MM.1S (cell line): ENCODE results near the gene BDNF.

Source experiments
- CTCF ChIP-seq: fragments of 300-600 bp; sonication (generic); IDR thresholded peaks from 2 replicates; pipeline ENCODE4 v1.5.1; 2016; ENCODE audit warnings: antibody characterized with exemption, low read length, mixed read lengths
- EZH2 ChIP-seq: fragments of 300-600 bp; sonication (generic); optimal IDR thresholded peaks from 2 replicates; pipeline ENCODE3; 2017; ENCODE audit warnings: low read depth, mild to moderate bottlenecking, antibody characterized with exemption, low read length, mixed read lengths
- EZH2phosphoT487 ChIP-seq: fragments of 300-600 bp; sonication (generic); IDR thresholded peaks from 2 replicates; pipeline ENCODE4 v1.6.1; 2018; ENCODE audit warnings: antibody characterized with exemption, low read length

- TF ChIP-seq CTCF, result no peak
- TF ChIP-seq EZH2, result no peak
- no peak for TF ChIP-seq EZH2phosphoT487
Measured at GRCh38 chr11:27656806-27657483, 43.3 kb downstream of the BDNF start.
